B cell (primary cell): ENCODE data around the gene MAP4K1.

Experiments used
- EZH2 ChIP-seq: IDR thresholded peaks from 2 replicates; pipeline ENCODE4 v1.6.1; 2012; ENCODE audit warnings: borderline replicate concordance, low read depth, mild to moderate bottlenecking, moderate library complexity, low read length; ENCODE audit not compliant: insufficient read depth, poor library complexity, severe bottlenecking
- TF ChIP-seq, protein P1 (sequence below): fragments of 200-600 bp; IDR thresholded peaks from one replicate; pipeline ENCODE4 v1.8.0; 2022; ENCODE audit warnings: antibody characterized with exemption, mild to moderate bottlenecking

DNA sequence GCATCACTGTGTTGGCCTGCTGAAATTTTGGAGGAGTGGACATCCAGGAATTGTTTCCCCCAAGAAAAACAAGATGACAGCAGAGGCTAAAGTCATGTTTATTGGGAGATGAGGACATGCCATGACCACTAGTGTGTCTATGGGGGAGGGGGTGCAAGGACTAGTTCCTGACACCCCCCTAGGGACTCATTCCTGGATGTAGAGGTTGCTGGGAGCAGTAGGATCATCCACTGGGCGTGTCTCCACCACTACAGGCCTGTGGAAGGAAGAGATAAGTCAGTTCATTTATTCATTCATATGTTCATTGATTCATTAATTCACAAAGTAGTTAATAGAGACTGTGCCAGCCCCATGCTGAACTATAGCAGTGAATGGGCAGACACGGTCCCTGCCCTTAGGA lies 30.2 kb downstream of the MAP4K1 start:
- TF ChIP-seq, protein P1, sequence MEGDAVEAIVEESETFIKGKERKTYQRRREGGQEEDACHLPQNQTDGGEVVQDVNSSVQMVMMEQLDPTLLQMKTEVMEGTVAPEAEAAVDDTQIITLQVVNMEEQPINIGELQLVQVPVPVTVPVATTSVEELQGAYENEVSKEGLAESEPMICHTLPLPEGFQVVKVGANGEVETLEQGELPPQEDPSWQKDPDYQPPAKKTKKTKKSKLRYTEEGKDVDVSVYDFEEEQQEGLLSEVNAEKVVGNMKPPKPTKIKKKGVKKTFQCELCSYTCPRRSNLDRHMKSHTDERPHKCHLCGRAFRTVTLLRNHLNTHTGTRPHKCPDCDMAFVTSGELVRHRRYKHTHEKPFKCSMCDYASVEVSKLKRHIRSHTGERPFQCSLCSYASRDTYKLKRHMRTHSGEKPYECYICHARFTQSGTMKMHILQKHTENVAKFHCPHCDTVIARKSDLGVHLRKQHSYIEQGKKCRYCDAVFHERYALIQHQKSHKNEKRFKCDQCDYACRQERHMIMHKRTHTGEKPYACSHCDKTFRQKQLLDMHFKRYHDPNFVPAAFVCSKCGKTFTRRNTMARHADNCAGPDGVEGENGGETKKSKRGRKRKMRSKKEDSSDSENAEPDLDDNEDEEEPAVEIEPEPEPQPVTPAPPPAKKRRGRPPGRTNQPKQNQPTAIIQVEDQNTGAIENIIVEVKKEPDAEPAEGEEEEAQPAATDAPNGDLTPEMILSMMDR: no peak
- no peak for TF ChIP-seq EZH2
